ENCODE results near the gene ANKRD10.
"Not testable (repeated sequence)": the region's sequence is repeated elsewhere in the genome, so short reads cannot be mapped to it uniquely, and the experiment has no call there.

ANKRD10 gene

DNA sequence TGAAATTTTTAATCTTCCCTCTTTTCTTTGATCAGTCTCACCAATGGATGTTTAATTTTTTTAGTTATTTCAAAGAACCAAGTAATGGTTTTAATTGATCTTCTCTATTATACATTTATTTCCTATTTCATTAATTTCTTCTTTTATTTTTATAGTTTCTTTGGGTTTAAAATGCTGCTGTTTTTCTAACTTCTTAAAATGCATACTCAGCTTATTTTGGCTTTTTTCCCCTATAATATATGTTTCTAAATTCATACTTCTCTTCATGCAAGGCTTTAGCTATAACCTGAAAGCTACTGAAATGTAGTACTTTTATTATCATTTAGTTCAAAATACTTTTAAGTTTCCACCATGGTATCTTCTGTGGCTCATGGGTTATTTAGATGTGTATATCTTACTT lies 53.9 kb downstream of the ANKRD10 start:
- DNase-seq: no peak

DNA sequence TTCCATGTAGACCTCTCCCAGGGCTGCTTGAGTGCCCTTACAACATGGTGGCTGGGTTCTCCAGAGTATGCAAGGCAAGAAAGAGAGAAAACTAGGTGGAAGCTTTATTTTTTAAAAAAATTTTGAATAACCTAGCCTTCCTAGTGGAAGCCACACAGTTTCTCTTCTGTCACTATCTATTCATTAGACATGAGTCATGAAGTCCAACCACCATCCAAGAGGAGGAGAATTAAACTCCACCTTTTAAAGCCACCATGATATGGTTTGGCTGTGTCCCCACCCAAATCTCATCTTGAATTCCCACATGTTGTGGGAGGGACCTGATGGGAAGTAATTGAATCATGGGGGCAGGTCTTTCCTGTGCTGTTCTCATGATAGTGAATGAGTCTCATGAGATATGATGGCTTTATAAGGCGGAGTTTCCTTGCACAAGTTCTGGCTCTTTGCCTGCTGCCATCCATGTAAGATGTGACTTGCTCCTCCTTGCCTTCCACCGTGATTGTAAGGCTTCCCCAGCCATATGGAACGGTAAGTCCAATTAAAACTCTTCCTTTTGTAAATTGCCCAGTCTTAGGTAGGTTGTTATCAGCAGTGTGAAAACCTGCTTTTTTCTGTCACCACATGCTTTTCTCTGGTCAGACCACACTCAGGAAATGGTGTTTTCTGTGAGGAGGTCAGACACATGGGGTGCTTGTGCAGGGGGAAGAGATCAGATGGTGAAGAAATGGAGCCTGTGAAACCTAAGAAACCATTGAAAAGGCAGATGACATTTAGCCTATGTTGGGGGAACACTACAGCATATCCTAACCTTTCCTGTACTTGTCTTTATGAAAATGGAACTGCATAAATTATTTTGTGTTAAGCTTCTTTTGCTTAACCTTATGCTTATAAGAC lies 57.7 kb downstream of the ANKRD10 start:
- DNase-seq: no peak

DNA sequence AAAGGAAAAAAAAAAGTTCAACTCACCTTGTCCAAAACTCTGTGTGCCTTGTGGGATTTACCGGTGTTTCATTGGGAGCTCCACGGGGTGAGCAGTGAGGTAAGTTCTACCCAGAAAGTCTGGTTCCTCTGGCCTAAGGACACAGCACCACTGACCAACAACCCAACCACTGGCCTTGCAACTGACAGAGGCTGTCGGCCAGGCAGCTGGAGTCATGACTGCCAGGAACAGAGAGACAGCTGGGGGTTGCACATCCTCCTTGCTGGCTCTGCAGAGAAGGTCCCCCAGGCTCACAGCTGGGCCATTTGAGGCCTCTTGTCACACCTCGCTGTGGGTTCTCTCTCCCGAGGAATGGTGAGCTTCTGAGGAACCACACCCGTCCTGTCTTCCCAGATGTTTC lies 59.5 kb downstream of the ANKRD10 start:
- DNase-seq: no peak

DNA sequence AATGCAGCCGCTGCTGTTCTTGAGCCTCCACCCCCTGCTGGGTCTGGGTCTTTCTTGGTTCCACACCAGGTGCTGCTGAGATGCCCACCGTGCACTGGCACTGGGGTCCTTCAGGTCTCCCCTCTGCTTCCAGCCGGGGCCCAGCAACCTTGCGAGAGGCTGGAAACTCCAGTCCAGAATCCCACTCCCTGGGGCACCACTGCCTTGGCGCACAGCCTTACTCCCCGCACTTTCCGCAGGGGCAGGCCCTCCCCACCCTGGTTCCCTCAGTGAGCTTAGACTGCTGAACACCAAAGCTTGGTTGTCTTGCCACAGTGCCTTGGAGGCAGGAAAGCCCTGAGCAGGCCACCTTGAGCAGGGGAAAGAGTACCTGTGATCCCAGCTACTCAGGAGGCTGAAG lies 60.0 kb downstream of the ANKRD10 start:
- DNase-seq: no peak

DNA sequence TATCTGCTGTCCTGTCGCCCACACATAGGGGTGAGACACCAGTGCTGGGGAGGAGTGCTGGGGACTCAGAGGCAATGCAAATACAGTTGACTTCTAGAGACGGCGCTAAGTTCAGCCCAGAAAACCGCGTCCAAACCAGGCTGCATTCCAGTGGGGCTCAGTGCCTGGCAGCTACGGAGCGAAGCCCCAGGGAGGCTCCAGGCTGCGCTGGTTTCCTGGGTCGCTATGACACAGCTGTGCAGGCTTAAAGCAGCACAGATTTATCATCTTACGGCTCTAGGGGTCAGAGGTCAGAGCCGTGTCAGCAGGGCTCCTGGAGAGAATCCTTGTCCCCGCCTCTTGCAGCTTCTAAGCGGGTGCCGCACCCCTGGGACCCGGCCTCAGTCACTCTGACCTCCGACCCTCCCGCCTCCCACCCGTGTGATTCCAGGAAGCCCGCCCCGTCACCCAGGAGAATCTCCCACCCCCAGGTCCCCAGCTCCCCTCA lies 61.6 kb downstream of the ANKRD10 start:
- DNase-seq: no peak

DNA sequence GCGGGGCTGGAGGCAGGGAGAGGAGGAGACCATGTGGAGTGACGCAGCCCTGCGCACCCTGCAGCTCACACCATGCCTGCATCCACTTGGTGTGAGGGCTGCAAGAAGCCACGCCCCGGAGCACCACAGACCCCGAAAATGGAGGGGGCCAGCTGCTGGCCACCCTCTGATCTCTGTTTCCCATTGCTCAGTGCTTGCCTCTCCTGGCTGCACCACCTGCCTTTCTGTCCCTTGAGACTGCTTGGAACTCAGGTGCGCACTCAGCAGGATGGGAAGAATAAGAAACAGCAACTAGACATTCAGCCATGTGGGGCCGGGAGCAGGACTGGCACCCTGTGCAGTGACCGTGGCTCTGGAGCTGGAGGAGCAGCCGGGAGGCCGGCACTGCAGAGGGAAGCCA lies 64.0 kb downstream of the ANKRD10 start:
- no peak for DNase-seq

DNA sequence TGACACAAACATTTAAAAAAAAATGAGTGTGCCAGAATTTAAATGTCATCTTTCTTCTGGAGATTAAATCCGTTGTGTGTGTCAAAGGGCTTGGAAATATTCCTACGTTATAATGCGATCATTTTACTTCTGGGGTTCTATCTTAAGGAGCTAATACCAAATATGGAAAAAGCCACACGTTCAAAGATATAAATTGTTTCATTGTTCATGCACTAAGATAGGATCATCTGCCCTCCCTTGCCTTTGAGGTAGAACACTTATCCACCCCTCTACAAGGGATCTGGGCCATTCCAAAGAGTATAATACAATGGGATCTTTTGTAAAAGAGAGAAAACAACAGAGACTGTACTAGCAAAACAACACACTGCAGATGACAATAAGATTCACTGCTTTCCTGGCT lies 64.9 kb downstream of the ANKRD10 start:
- no peak for DNase-seq

DNA sequence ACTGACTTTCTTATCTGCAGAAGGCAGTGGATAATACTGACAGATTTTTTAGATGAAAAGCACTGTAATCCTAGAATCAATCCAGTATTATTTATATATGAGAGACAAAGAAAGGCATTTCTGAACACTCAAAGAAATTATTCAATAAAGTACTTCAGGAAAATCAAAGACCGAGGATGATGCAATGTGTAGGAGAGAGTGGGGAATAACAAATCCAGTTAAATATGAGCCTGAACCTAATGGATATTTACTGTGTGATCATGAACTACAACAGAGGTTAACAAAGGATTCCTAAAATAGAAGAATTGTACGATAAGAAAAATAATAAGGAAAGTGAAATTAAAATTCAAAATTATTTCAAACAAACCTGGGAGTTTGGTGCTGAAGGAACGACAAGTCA lies 69.3 kb downstream of the ANKRD10 start:
- DNase-seq: no peak

DNA sequence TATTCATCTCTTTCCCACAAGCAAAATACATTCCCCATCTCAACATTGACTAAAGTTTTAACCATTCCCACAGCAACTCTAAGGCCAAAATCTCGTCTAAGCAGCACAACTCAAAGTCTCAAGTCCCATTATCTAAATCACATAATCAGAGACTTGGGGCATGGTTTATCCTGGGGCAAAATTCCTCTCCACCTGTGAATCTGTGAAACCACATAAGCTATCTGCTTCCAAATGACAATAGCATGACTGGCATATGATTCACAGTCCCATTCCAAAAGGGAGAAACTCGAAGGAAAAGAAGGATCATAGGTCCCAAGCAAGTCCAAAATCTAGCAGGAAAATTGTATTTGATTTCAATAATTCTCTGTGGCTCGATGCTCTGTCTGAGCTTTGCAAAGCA lies 73.0 kb downstream of the ANKRD10 start:
- no peak for DNase-seq

DNA sequence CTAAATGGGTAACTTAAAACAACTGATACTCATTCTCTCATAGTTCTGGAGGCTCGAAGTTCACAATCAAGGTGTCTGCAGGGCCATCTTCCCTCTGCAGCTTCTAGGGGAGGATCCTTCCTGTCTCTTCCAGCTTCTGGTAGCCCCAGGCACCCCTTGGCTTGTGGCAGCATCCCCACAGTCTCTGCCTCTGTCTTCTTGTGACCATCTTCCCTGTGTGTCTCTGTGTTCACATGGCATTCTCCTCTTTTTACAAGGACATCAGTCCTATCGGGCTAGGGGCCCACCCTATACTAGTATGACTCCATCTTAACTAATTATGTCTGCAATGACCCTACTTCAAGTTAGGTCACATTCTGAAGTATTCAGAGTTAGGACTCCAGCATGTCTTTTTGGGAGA lies 73.5 kb downstream of the ANKRD10 start:
- no peak for DNase-seq

DNA sequence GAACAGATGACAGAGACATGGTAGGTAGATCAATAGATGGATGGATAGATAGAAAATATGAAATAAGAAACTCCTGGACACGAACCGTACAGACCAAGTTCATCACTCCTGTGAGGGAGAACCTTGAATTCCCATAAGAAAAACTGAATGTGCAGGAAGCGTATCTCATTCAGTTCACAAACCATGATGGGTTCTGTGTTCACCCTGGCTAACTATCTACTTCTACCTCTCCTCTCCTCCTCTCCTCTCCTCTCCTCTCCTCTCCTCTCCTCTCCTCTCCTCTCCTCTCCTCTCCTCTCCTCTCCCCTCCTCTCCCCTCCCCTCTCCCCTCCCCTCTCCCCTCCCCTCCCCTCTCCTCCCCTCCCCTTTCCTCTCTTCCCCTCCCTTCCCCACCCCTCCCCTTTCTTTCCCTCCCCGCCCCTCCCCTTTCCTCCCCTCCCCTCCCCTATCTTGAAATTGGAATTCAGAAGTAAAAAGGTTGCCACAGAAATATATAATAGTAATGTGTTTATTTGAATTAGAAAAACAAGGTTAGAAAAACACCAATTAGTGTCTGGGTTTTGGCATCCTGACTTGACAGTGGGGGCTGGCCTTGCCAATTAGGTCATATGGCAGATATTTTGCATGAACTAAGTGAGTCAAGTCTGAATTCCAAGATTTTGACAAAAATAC lies 75.9 kb downstream of the ANKRD10 start:
- no peak for DNase-seq

DNA sequence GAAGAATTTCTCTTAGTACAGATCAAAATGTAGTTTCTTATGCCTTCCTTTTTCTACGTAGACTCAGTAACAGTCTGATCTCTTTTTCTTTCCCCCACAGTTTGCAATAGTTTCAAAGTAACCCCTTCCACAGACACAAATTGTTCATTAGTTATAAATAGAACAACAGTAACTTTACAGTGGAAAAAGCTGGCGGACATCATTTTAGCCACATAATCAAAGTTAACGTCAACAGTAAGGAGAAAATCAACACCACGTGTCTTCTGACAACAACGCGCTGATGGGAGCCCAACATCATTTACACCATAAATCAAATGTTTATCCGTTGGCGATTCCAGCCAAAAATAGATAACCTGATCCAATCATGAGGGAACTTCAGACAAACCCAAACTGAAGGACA lies 76.8 kb downstream of the ANKRD10 start:
- DNase-seq: no peak

DNA sequence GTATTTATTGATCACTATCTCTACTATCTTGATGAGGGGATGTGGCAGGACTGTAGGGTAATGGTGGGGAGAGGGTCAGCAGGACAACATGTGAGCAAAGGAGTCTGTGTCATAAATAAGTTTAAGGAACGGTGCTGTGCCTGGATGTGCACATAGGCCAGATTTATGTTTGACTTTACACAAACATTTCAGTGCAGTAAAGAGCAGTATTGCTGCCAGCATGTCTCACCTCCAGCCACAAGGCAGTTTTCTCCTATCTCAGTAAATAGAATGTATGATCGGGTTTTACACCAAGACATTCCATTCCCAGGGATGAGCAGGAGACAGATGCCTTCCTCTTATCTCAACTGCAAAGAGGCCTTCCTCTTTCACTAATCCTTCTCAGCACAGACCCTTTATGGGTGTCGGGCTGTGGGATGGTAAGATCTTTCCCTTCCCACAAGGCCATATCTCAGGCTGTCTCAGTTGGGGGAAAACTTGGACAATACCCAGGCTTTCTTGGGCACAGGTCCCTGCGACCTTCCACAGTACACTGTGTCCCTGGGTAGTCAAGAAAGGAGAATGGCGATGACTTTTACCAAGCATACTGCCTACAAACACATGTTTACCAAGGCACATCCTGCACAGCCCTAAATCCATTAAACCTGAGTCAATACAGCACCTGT lies 77.3 kb downstream of the ANKRD10 start:
- DNase-seq: not testable (repeated sequence)

DNA sequence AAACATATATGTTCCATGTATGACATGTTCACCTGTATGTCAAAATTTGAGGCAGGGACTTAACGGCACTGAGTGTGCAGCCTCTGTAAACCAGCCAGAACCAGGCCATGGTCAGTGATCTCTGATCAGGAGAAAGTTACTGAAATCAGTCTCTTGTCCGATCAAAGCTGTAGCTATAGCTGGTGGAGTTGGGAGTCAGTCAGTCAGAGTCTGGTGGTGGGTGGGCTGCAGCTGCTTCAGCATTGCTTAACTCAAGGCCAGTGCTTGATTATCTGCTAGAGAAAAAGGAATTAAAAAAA lies 78.3 kb downstream of the ANKRD10 start:
- DNase-seq: no peak

DNA sequence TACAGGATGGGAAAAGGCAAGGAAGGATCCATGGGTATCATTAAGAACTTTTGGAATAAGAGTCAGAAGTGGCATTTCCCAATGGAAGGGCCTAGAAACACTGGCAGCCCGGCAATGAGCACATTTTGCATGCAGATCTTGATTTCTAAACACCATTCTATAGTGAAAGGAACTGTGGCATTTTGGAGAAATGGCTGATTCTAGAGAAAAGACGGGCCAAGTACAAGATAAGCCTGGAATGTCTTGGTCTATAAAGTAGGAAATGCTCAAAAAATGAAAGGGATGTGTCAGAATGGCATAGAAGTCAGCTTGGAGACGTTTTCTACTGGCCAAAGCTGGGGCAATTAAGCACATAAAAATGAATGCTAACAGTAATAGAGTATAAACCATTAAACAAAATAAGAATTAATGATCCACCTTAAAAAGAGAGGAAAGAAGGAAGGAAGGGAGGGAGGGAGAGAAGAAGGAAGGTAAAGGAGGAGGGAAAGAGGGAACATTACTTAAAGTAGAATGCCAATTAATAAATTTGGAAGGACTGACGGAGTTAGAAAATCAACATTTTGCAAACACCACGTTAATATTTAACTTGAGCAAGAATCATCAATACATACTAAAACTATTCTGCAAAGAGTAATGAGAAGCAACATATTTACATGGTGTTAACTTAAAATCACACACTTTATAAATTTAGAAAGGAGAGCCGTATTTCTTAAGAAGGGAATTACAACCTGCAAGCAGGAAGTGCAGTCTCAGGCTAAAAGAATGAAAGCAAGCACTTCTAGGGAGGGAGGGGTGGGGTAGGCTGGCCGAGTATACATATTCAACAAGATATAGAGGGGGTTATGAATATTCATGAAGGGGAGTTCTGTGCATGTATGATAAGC lies 78.9 kb downstream of the ANKRD10 start:
- no peak for DNase-seq

DNA sequence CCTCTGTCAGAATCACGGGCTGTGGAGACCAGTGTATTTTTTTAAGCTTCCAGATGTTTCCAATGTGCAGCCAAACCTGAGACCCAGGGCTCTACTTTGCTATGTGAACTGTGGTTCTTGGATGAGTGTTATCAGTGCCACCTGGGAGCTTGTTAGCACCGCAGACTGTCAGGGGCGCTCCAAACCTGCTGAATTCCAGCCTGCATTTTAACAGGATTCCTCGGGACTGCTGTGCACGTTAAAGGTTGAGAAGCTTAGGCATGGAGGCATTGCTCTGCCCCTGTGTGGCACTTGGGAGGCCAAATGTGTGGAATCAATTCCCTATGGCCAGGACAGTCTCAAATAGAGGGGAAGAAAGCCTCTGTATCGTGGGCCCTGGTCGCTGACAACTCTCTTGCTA lies 80.3 kb downstream of the ANKRD10 start:
- no peak for DNase-seq

DNA sequence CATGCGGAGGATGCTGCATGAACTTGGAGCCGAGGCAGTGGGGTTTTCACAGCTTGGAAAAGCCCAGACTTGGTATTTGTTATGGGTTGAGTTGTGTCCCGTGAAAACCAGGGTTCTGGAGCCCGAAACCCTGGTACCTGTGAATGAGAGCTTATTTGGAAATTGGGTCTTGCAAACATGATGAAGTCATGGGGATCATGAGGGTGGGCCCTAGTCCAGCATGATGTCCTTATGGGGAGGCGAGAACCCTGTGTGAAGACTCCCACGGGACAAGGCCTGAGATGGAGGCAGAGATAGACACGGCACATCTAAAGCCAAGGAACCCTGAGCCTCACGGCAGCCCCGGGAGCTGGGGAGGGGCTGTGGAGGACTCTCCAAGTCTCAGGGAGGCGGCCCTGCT lies 82.3 kb downstream of the ANKRD10 start:
- DNase-seq: no peak

DNA sequence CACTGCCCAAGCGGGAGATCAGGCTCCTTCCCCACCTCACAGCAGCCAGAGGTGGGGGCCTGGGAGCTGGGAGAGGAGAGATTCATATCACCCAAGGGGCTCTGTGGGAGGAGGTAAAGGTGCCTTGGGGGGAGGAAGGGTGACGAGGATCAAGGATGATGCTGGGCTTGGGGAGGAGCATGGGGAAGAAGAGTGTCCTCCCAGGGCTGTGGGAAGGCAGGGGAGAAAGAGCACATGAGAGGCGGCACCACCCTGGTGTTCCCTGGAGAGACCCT lies 82.7 kb downstream of the ANKRD10 start:
- no peak for DNase-seq

DNA sequence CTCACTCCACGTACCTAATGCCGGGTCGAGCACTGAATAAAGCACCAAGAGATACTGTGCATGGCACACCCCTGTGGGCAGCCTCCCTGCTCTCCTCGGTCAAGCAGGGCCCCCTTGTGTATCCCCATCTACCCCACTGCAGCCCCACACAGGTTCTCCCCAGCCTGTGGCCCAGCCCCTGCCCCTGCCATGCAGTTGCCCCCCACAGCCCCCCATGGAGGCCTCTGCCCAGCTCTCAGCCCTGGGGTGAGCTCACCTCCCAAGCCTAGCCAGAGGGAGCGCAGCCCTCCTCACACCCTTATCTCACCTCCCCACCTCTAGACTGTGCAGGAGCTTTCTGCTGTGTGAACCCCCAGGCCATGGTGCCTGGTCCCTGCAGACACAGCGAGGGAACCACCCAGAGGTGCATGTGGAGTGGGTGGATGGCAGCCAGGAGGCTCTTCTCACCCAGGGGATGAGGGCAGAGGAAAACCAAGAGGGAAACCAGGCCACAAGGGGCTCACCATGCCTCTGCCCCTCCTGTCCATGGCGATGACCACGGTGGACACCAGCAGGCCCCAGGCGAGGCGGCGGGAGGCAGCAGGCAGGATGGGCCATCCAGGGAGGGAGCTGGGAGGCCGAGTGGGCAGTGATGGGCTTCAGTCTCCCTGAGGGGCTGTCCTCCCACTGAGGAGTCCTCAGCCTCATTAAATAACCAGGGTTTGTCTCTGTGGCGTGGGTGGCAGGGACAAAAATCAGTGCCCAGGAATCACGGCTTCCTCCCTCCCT lies 83.2 kb downstream of the ANKRD10 start:
- no peak for DNase-seq

DNA sequence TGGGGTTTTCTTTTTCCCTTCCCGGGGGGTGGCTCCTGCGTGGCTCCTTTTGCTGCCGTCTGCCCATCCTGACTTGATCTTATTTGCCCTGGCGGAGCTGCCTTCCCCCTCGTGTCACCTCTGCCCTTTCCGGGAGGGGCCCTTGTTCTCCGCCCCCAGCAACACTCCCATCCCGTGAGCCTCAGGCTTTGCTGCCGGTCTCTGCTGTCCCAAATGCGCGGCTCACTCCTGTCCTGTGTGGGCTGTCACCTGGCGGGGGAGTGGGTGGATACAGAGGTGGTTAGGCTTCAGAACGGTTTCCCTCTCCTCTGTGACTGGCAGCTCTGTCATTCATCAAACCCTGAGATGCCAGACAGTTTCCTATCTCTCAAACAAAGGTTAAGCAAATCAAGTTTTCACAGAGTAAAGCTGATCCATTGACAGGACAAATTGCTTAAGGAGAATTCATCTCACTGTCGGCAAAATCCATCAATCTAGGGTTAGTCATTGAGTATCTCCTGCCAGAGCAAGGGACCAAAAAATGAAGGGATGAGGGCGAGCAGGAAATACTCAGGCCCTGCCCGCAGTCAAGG lies 84.0 kb downstream of the ANKRD10 start:
- no peak for DNase-seq

DNA sequence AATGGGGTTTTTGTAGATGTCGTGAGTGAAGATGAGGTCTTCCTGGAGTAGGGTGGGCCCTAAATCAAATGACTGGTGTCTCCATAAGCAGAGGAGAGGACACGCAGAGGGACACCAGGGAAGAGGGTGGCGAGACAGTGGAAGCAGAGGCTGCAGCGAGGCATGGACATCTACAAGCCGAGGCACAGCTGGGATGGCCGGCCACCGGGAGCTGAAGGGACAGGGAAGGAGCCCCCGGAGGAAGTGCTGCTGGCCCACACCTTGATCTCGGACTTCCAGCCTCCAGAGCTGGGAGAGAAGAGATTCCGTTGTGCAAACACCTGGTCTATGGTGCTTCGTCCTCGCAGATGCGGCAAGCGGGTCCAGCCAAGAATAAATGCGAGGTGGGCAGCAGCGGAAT lies 84.5 kb downstream of the ANKRD10 start:
- no peak for DNase-seq

DNA sequence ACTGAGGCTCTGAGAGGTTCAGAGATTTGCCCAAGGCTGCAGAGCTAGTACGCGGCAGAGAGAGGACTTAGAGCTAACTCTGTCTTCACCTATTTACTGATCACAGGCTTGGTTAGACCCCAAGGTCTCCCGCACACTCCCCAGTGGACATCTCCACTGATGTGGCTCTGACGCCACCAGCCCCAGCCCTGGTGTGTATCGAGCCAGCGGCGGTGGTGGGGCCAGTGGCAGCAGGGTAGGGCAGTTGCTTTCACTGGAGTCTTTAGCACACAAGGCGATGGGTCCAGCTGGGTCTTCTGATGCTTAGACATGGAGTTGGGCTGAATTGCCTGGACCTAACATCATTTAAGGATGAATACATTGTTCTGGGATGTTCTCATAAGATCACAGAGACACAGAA lies 85.4 kb downstream of the ANKRD10 start:
- no peak for DNase-seq
